NCI-H2227 treated with DMSO at 0.1 percent for 48 hours (cell line): ENCODE measurements around the gene DGCR8.
"Not testable (repeated sequence)": the region's sequence is repeated elsewhere in the genome, so short reads cannot be mapped to it uniquely, and the experiment has no call there.

Experiments
- DNase-seq: peaks from one replicate; lab custom pipeline; 2025; lab: John Stamatoyannopoulos, UW

The DGCR8 gene

GRCh38 chr22:20066617-20067383, 13.2 kb upstream of the DGCR8 start:
- no peak for DNase-seq

- not testable (repeated sequence) for DNase-seq
Observed at GRCh38 chr22:20067384-20067682, 12.7 kb upstream of the DGCR8 start.

DNA sequence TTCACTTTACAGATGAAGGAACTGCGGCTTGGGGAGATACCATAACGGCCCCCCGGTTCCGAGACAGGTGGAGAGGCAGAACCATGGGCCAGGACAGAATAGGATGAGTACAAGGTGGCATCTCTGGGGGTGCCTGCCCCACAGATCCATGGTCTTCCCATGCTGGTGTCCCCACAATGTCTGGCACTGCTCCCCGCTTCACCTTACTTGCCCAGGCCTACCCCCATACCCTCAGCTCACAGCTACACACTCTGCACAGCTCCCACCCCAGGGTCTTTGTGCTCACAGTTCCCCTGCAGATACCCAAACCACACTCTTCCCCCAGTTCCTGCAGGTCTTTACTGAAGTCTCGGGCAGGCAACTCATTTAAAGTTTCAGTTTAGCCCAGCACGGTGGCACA, 11.4 kb upstream of the DGCR8 start:
- no peak for DNase-seq

DNA sequence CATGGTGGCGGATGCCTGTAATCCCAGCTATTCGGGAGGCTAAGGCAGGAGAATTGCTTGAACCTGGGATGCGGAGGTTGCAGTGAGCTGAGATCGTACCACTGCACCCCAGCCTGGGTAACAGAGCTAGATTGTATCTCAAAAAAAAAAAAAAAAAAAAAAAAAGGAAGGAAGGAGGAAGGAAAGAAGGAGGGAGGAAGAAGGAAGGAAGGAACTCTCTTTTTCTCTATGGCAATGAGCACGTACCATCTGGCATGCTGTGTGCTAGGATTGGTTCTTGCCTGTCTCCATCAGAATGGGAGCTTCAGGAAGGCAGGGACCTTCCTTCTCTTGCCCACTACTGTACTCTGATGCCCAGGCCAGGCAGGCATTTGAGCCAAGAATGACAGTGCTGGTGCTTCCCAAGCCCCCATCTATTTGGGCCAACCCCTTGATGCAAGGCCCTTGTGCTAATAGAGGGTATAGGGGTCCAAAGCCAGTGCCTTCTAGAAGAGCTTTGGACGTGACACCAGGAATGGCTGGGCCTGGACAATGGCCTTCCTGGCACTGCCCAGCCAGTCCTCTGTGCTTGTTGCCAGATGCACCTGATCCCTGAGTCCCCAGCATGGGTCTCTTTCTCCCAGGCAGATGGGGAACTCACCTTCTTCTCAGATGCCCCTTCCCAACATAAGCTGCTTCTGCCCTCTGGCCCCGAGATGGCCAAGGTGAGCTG, 10.6 kb upstream of the DGCR8 start:
- no peak for DNase-seq

DNA sequence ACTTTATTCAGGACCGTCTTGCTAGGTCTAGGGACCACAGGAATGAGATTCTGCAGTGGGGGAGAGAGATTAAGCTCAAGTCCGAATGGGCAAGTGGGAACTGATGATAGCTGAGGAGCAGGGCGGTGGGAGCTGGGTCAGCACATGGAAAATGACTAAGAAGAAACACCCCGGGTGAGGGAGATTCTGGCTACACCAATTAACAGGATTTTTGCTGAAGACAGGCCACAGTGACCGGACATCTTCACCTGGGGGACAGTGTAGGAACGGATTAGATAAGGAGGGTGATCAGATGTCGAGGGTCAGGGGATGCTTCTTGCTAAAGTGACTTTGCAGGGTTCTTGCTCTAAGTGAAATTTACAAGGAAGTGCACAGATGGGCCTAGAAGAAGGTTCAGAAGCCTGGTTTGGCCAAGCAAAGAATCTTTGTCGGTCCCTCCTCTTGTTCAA, 8.5 kb upstream of the DGCR8 start:
- DNase-seq, result no peak

GRCh38 chr22:20076627-20077172, 3.3 kb upstream of the DGCR8 start:
- no peak for DNase-seq

- DNase-seq, result no peak
Observed at GRCh38 chr22:20080445-20080775, 369 bp downstream of the DGCR8 start.

GRCh38 chr22:20080776-20081654, 974 bp downstream of the DGCR8 start:
- DNase-seq, result peak; percentile 14

GRCh38 chr22:20083157-20083890, 3.3 kb downstream of the DGCR8 start:
- no peak for DNase-seq

DNA sequence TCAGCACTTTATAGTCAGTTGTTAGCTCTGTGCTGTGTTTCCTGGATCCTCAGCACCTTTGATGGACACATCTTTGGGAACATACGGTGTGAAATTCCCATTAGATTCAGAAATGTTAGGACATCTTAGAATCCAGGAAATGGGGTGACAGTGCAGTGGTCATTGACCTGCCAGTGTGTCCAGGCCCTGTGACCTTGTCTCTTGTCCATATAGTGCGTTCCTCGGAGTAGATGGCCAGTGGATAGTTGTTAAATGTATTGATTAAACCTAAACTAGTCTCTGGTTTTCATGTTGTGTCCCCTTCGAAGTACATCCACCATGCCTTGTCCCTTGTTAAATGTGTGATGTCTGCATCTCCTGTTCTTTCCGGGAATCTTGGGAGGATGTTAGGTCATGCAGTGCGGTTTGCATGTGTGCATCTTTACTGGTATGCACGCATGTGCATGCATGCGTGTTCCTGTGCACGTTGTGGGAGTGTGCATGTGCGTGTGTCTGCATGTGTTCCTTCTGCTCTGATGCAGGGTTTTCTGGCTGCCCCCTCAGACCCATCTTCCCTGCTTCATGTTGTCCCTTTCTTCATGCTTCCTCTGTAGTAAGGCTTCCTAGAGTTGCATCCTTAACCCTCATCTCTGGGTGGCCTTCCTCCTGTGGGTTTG, 4.0 kb downstream of the DGCR8 start:
- no peak for DNase-seq

GRCh38 chr22:20084547-20085413, 4.7 kb downstream of the DGCR8 start:
- DNase-seq, result no peak

- DNase-seq, result no peak
Observed at GRCh38 chr22:20085651-20086050, 5.6 kb downstream of the DGCR8 start.

- no peak for DNase-seq
Observed at GRCh38 chr22:20086101-20086599, 6.1 kb downstream of the DGCR8 start.

GRCh38 chr22:20086763-20087162, 6.7 kb downstream of the DGCR8 start:
- DNase-seq, result no peak

DNA sequence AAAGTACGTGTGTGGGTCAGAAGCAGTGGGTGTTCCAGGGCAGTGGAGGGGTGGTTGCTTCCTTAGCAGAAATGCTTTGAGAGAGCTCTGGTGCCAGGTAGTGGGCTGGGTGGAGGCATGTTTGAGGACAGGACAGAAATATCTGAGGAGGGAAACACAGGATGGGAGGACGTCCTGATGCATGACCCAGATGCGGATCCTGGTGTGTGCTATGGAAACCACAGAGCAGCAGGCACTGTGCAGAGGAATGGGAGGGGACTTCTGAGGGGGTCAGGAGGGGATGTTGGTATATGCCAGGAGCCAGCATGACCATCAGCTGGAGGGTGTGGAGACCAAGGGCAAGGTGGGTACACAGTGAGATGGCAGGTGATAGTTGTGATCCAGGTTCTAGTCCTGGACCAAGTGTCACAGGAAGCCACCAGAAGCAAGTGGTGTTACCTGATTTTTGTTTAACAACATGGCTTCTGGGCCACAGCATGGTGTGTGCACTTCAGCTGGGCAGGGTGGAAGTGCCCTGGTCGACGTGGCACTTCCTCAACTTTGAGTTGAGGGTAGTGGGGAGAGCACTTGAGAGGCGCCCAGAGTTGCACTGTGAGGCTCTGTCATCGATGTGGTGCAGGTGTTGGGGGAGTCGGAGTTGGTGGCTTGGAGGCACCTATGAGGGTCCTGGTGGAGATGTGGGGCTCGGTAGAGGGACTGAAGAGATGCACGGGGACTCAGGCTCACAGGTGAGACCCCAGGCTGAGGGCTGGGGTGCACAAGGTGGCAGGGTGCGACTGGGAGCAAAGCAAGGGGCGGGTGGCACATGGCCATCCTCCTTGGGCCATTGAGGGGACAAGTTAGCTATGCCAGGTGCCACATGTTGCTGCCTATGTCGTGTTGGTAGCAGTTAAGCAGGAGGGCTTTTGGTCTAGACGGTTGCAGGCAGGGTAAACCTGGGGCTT, 7.5 kb downstream of the DGCR8 start:
- DNase-seq, result no peak

- DNase-seq, result no peak
Observed at GRCh38 chr22:20088263-20088648, 8.2 kb downstream of the DGCR8 start.

DNA sequence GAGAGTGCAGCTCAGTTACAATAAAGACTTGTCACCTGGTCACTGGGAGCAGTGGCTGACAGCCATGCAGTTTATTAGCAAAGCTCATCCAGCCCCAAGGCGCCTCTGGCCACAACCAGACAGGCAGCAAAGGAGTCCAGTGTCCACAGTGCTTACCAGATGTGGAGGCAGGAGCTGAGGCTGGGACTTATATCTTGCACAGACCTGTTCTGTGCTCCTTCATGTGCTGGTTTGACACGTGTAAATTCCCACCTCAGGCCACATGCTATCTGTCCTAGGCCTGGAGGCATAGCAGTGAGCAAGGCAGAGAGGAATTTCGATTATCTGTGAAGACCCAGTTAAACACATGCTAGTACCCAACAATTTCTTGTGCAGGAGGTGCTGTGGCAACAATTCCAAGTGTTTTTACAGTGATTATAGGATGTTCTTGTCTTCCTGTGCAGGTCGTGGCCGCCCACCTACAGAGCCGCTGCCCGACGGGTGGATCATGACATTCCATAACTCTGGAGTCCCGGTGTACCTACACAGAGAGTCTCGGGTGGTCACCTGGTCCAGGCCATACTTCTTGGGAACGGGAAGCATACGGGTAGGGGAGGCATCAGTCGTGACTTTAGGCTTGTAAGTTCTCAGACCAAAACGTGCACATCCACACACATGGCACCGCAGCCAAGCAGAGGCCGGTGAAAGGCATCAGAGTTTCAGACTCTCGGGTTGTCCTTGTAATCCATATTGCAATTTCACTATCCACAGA, 9.4 kb downstream of the DGCR8 start:
- no peak for DNase-seq
